GM21423 (cell line): ENCODE measurements around the gene CD209.

Source experiments
- ATAC-seq: cut with Tn5 transposase; IDR thresholded peaks from one replicate; pipeline ENCODE4 v1.9.1; 2021; ENCODE audit warnings: mild to moderate bottlenecking, moderate library complexity; ENCODE audit not compliant: unreplicated experiment

Gene CD209

GRCh38 chr19:7739801-7740681, 7.3 kb downstream of the CD209 start:
- no peak for ATAC-seq

DNA sequence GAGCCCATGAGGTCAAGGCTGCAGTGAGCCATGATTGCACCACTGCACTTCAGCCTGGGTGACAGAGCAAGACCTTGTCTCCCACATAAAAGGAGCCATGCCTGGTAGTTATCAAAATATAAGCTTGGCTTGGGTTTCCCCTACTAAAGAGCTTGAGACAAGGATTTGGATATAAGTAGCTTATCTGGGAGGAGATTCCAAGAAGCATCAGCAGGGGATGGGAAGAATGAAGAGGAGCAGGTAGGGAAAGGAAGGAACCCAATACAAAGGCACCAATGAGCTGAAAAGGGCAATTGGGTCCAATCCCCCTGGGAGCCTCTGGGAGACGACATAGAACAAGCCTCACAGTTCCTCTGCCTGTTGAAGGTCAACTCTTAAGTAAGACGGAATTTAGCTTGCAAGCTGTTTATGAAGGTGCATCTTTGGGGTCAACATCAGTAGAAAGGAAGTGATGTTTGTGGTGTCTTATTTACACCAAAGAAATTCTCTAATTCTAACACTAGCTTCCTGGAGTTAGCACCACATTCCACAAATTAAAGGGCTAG, 8.1 kb downstream of the CD209 start:
- no peak for ATAC-seq

- no peak for ATAC-seq
Measured at GRCh38 chr19:7738023-7738422, 9.3 kb downstream of the CD209 start.

DNA sequence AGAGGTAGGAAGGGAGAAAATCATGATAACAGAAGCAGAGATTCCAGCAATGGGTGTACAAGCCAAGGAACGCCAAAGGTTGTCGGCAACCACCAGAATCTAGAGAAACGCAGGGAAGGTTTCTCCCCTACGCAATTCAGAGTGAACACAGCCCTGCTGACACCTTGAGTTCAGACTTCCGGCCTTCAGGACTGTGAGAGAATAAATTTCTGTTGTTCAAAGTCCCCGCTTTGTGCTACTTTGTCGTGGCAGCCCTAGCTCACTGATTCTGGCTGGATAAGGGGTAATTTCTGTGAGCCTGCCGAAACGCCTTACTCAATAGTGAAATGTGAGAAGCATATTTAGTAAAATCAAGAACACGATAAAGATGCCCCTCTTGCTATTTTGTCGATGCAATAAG, 10.1 kb downstream of the CD209 start:
- ATAC-seq, result no peak

DNA sequence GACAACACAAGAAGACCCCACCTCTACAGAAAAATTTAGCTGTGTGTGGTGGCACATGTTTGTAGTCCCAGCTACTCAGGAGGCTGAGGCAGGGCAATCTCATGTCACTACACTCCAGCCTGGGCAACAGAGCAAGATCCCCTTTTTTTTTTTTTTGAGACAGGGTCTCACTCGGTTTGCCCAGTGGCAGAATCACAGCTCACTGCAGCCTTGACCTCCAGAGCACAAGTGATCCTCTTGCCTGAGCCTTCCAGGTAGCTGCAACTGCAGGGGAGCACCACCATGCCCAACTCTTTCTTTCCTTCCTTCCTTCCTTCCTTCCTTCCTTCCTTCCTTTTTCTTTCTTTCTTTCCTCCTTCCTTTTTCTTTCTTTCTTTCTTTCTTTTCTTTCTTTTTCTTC, 11.2 kb downstream of the CD209 start:
- no peak for ATAC-seq

DNA sequence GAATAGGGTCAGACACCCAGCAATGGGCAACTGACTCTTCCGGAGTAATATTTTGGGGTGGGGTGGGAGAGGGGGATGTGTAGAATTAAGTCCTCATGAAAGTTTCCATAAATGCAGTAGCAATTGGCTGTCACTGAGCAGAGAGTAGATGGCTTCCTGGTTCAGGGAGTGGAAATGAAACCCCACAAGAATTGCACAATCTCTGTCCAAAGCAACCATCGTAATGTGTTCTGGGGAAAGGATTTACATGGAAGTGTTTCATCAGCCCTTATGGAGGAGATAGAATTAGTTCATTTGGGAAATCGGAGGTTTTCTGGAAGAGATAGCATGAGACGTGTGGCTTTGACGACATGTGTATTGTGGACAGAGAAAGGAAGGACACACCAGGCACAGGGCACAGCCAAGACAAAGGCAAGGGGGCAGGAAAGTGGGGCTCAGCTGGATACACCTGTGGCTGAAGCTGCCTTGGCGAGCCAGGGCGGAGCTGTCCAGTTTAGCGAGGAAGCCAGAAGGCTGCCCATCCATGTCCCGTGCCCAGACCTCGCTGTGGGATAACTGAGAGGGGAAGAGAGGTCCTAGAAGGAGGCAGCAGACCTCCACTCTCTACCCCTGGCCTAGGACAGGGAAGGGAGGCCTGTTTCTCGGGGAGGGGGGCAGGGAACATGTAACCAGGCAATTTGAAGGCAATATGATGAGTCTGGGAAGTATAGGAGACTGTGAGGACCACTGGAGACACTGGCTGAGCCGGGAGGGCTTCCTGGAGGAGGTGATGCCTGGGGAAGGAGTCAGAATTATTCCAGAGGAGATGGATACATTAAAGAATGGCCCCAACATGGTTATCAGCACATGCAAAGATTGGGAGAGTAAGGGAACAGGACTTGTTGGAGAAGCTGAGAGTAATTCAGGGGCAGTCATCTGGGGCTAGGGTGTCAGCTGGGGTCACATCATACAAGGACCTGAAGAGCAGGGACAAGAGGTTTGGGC, 12.8 kb downstream of the CD209 start:
- ATAC-seq, result no peak

- ATAC-seq, result no peak
Measured at GRCh38 chr19:7733376-7733775, 14.0 kb downstream of the CD209 start.

DNA sequence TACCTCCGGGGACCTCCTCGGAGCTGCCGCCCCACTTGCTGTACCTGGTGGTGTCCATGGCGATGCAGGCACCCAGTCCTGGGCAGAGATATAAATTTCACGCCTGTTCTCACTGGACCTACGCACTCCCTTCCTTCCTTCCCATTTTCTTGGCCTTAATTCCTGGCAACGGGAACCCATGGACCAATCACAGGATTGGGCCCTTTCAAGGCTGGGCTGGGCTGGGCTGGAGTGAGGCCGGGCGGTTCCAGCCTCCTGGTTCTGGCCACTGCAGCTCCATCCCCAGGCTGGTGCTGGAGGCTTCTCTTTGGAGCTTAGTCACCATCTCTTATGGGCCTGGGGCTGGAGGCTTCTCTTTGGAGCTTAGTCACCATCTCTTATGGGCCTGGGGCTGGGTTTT, 15.3 kb downstream of the CD209 start, which contains the start of gene CLEC4G:
TSS of gene CLEC4G (minus strand) at position 66 of the 400 bp plus-strand sequence. CDS start at position 58, 8 bp downstream.
- no peak for ATAC-seq

- no peak for ATAC-seq
Measured at GRCh38 chr19:7731615-7732014, 15.7 kb downstream of the CD209 start.

DNA sequence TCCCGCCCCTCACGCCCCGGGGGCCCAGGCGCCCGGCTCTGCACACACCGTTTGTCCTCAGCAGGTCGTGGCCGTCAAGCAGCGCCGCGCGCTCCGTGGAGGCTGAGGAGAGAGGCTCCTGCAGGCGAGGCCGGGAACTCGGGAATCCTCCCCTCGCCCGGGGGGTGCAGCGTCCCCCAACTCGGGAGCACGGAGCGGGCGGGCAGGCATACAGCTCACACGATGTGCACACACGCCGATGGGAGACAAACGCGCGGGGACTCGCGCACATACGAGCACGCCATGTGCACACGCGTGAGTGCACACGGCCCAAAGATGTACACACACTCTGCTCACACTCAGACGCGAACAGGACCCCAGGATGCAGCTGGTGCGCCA, 16.1 kb downstream of the CD209 start:
- no peak for ATAC-seq

GRCh38 chr19:7730286-7731217, 16.8 kb downstream of the CD209 start:
- ATAC-seq, result no peak

GRCh38 chr19:7729831-7730285, 17.5 kb downstream of the CD209 start:
- no peak for ATAC-seq

DNA sequence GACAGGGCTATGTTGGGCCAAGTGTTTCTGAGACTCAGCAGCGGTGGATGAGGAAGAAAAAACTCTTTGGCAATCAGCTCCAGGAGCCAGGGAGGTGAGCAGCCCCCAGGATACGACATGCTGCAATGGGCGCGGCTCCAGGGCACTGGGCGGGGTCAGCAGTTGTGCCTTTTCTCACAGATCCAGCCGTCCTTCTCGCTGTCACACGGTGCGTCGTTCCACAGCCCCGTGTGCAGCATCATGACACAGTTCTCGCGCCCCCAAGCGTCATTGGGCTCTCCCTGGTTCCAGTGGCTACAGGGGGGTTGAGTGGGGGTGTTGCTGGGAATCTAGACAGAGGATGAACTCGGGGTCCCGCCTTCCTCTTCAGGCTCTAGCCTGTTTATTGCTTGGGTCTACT, 18.1 kb downstream of the CD209 start:
- ATAC-seq, result no peak

DNA sequence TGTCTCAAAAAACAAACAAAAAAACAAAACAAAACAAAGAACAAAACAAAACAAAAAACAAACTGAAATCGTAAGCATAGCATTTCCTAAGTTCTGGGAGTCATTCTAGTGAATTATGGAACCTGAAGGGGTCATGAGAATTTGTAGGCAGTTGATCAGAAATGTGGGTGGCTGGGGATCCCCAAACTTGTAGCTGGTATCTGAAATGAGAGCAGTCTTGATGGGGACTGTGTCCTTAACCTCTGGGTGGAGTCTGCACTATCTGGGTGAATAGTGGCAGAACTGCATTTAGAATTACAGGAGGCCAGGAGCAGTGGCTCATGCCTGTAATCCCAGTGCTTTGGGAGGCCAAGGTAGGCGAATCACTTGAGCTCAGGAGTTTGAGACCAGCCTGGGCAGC, 21.5 kb downstream of the CD209 start:
- ATAC-seq, result no peak

DNA sequence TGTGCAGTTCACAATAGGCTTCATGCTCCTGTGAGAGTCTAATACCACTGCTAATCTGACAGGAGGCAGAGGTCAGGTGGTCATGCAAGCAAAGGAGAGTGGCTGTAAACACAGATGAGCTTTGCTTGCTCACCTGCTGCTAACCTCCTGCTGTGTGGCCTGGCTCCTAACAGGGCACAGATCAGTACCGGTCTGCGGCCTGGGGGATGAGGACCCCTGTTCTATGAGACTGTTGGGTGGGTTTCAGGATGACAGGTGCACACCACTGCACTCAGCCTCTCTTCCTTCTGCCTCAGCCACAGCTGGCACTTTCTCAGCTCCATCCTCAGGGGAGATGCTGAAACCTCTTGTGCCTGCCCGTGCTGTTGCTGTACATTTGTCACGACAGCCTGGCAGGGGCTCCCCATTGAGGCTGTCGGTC, 25.1 kb downstream of the CD209 start:
- ATAC-seq, result peak; percentile 62

GRCh38 chr19:7720351-7720750, 27.0 kb downstream of the CD209 start:
- no peak for ATAC-seq

DNA sequence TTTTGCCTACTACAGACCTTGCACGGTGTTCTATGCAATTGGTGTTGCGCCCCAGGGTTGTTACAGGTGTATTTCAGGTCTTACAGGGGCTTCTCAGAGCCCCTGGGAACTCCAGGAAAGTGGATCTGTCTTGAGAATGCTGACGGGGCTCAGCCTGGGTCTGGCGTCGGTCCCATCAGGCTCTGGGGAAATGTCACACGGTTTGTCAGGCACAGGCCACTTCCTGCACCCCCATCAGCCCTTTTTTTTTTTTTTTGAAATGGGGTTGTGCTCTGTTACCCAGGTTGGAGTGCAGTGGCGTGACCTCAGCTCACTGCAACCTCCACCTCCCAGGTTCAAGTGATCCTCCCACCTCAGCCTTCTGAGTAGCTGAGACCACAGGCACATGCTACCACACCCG, 28.7 kb downstream of the CD209 start:
- ATAC-seq, result no peak

- ATAC-seq, result no peak
Measured at GRCh38 chr19:7716762-7717161, 30.6 kb downstream of the CD209 start.

GRCh38 chr19:7715671-7716070, 31.7 kb downstream of the CD209 start:
- ATAC-seq, result no peak

DNA sequence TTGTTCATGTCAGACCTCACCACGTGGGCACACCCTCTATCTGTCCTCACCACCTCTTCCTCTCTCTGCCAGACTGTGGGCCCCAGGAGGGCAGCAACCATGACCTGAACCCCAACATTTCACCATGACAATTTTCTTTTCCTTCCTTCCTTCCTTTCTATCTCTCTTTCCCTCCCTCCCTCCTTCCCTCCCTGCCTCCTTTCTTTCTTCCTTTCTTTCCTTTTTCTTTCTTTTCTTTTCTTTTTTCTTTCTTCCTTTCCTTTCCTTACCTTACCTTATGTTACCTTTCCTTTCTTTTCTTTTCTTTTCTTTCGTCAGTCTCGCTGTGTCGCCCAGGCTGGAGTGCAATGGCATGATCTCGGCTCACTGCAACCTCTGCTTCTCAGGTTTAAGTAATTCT, 36.7 kb downstream of the CD209 start:
- ATAC-seq, result no peak
